ENCODE measurements around the gene CARD11. TPM values are rescaled to one million over a fixed set of nuclear protein-coding genes. Genes with fewer than 3 reads are reported as not detected.

Gene CARD11
- total RNA-seq, 1 donor from 2014 or later, result 9.3 TPM

DNA sequence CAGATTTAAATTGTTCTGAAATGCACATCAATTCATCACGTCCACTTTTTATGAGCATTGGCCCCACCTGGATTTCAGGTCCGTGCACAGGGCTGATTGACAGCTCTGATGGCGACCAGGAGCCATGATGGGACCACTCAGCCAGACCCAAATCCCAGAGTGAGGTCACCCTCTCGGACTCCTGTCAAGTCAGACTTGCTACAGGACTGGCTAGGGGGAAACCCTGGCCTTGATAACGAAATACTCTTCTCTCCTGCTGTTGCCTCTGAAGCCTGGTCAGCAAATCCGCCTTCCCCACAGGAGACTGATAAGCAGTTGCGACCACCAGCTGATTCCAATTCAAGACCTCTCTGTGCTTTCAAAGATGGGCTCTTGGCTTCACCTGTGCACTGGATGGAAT is 76.4 kb downstream of the CARD11 start:
- TF ChIP-seq, protein P1, sequence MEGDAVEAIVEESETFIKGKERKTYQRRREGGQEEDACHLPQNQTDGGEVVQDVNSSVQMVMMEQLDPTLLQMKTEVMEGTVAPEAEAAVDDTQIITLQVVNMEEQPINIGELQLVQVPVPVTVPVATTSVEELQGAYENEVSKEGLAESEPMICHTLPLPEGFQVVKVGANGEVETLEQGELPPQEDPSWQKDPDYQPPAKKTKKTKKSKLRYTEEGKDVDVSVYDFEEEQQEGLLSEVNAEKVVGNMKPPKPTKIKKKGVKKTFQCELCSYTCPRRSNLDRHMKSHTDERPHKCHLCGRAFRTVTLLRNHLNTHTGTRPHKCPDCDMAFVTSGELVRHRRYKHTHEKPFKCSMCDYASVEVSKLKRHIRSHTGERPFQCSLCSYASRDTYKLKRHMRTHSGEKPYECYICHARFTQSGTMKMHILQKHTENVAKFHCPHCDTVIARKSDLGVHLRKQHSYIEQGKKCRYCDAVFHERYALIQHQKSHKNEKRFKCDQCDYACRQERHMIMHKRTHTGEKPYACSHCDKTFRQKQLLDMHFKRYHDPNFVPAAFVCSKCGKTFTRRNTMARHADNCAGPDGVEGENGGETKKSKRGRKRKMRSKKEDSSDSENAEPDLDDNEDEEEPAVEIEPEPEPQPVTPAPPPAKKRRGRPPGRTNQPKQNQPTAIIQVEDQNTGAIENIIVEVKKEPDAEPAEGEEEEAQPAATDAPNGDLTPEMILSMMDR (IDR thresholded peaks at IDR 0.05; ENCODE audit: unreplicated experiment), result no peak
- DNase-seq (ENCODE audit: low spot score in 2 of 2, unreplicated experiment in 2 of 2), result peak in 1 of 2 experiments; percentile 11
- H3K36me3 Mint-ChIP-seq, result no peaks in the 10 kb centered on the region
- H3K27me3 Mint-ChIP-seq (ENCODE audit: low read depth), result no peaks in the 10 kb centered on the region
- H3K4me3 Mint-ChIP-seq, result no peak overlapping the region
- no peaks in the 10 kb centered on the region for H3K4me1 Mint-ChIP-seq
- H3K27ac Mint-ChIP-seq, result no peak overlapping the region
- peaks cover 34% of the 10 kb centered on the region for H3K9me3 Mint-ChIP-seq

GRCh38 chr7:2966466-2967078 is 77.1 kb downstream of the CARD11 start:
- Mint-ChIP-seq H3K9me3 (peaks cover 34% of the 10 kb centered on the region), H3K27ac (no peak overlapping the region), H3K27me3 (ENCODE audit: low read depth) (no peaks in the 10 kb centered on the region), H3K4me3 (no peak overlapping the region), H3K36me3 (no peaks in the 10 kb centered on the region), H3K4me1 (no peaks in the 10 kb centered on the region)
- TF ChIP-seq, protein P1 (IDR thresholded peaks at IDR 0.05; ENCODE audit: unreplicated experiment), result no peak
- DNase-seq (ENCODE audit: low spot score in 2 of 2, unreplicated experiment in 2 of 2), result peak in 1 of 2 experiments; percentile 14

GRCh38 chr7:2965745-2966270 is 77.9 kb downstream of the CARD11 start:
- Mint-ChIP-seq H3K4me1 (no peaks in the 10 kb centered on the region), H3K4me3 (no peak overlapping the region), H3K9me3 (peaks cover 34% of the 10 kb centered on the region), H3K27me3 (ENCODE audit: low read depth) (no peaks in the 10 kb centered on the region), H3K36me3 (no peaks in the 10 kb centered on the region), H3K27ac (no peak overlapping the region)
- no peak for DNase-seq (ENCODE audit: low spot score in 2 of 2, unreplicated experiment in 2 of 2)
- TF ChIP-seq, protein P1 (IDR thresholded peaks at IDR 0.05; ENCODE audit: unreplicated experiment), result no peak

- no peaks in the 10 kb centered on the region for H3K36me3 Mint-ChIP-seq
- TF ChIP-seq, protein P1 (IDR thresholded peaks at IDR 0.05; ENCODE audit: unreplicated experiment), result no peak
- H3K27me3 Mint-ChIP-seq (ENCODE audit: low read depth), result no peaks in the 10 kb centered on the region
- peaks cover 34% of the 10 kb centered on the region for H3K9me3 Mint-ChIP-seq
- H3K4me1 Mint-ChIP-seq, result no peaks in the 10 kb centered on the region
- H3K27ac Mint-ChIP-seq, result no peak overlapping the region
- no peak overlapping the region for H3K4me3 Mint-ChIP-seq
- DNase-seq (ENCODE audit: low spot score in 2 of 2, unreplicated experiment in 2 of 2), result no peak
Observed at GRCh38 chr7:2965301-2965700, 78.4 kb downstream of the CARD11 start.

- TF ChIP-seq, protein P1 (IDR thresholded peaks at IDR 0.05; ENCODE audit: unreplicated experiment), result no peak
- Mint-ChIP-seq H3K9me3 (peaks cover 34% of the 10 kb centered on the region), H3K4me3 (no peak overlapping the region), H3K36me3 (no peaks in the 10 kb centered on the region), H3K4me1 (no peaks in the 10 kb centered on the region), H3K27me3 (ENCODE audit: low read depth) (no peaks in the 10 kb centered on the region), H3K27ac (no peak overlapping the region)
- no peak for DNase-seq (ENCODE audit: low spot score in 2 of 2, unreplicated experiment in 2 of 2)
Observed at GRCh38 chr7:2964208-2964607, 79.5 kb downstream of the CARD11 start.
